SK-MEL-5 (cell line): ENCODE measurements around the gene NAV3. TPM values are rescaled to one million over a fixed set of nuclear protein-coding genes. Genes with fewer than 3 reads are reported as not detected.

Source experiments
- DNase-seq: peaks from one replicate; pipeline ENCODE4 v3.0.0-alpha.2; 2016; ENCODE audit warnings: low read depth, low spot score
- in situ Hi-C: cut with HindIII; loops from 2 replicates; pipeline ENCODE4 v1.10.0; 2016; ENCODE audit warnings: low sequenced_read_pairs, high pct_unique_total_duplicates, low pct_unique_long_range_greater_than_20kb
- total RNA-seq: library from RNA; depleted of rRNA; stranded (reverse); fragments of >200 nt; shearing (Covaris generic); gene quantifications from 2 replicates; pipeline ENCODE4 v1.2.3, GENCODE V29; 2014

Gene NAV3
- total RNA-seq, 1 experiment from 2014 or later: 41.3 TPM

DNA sequence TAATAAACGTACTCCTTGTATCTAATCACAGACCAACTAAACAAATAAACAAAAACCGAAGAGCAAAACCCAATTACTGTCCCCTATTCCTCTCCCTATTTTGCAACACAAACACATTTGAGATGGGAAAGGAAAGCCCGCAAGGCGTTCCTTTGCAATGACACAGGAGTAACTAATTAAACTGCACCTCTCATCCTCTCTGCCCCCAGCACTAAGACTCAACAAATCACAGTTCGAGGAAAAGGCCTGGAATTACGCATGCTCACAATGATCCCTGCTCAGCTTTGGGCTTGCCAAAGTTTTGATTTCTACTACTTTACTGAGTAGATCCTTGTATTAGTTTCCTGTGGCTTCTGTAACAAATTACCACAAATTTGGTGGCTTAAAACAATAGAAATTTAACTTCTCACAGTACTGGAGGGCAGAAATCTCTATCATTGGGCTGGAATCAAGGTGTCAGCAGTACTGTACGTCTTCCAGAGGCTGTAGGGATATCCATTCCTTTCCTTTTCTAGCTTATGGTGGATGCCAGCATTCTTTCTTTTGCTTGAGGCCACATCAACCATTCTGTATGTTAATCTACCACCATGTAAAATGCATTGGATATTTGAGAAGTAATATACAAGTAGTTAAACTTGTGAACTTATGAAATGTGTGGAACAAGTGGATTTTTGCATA lies 123.0 kb downstream of the NAV3 start:
- in situ Hi-C loops: no loop called here
- DNase-seq: no peak

DNA sequence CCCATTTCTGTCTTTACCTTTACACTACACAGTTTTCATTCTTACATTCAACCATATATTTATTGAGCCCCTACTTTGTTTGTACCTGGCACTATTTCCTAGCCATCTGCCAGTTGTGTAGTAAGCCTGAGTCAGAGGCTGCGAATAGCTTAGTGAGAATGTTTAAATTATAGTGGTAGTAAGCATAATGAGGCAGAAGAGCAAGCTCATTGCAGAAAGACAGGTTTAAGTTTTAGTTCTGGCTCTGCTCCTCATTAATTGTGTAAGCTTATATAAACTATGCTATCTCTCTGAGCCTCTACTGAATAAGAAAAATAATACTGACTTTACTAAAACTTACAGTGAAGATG lies 123.5 kb downstream of the NAV3 start:
- no peak for DNase-seq
- in situ Hi-C loops: no loop called here

DNA sequence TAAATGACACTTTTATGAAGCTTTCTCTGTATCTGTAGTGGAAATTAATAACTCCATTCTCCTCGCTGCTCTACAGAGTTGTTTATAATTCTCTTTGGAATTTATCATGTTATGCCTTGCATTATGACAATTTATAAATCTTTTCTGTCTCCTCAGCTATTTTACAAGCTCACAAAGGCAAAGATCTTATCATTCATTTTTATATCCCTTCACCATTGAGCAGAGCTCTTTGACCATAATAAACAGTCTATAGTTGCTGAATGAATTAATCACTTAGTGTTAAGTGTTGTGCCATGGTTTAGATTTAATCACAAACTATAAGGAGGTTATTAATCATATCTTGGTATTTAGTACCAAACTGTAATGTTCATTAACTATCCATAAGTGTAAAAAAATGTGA lies 126.4 kb downstream of the NAV3 start:
- in situ Hi-C loops: no loop called here
- DNase-seq: no peak

DNA sequence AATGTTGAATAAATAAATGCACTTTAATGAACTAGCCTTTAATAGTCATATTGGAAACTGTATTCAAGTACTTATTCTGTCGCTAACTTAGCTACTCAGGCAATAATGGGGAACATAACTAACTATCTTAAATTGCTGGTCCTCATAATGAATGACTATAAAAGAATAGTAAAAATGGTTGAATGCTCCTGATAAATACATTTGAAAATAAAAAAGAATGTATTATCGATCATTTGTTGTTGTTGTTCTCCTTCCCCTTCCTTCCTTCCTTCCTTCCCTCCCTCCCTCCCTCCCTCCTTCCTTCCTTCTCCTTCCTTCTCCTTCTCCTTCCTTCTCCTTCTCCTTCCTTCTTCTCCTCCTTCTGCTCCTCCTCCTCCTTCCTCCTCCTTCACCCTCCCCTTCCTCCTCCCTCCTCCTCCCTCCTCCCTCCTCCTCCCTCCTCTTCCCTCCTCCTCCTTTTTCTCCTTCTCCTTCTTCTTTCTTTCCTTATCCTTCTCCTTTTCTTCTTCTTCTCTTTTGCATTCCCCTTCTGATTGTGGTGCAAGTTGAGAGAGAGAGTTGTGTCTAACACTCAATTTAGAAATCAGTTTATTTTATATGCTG lies 133.0 kb downstream of the NAV3 start:
- DNase-seq: no peak
- in situ Hi-C loops: no loop called here

DNA sequence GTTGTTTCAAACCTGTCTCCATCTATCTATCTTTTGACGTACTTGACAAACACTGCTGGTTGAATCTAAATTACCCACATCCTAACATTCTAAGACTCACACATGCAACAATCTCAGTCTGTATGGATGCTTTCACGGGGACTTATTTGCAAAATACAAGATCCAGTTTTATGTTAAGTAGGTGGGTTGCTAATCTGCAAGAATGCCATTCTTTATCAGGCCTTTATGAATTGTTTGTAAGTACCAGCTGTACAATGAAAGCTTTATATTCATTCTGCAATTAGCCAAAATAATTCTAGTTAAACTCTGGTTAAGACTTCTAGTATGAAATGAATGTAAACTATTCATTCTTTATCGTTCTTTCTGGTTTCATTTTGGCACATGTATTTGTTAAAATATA lies 135.1 kb downstream of the NAV3 start:
- in situ Hi-C loops: no loop called here

DNA sequence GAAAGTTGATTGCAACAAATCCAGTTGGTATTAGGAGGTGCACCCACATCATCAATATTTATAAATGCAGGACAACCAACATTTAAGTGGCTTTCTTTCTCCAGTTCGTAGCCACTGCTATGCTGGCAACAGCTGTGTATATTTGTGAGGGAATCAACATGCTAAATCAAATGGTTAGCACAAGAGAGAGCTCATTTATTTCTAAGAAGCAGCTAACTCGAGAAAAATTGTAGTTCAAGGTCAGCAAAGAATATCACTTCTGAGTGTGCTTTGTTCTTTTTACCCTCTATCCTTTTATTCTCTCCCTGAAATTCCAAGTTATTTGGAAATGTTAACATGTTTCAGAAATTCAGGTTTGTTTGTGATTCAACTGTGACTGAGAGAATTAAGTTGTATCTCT lies 137.3 kb downstream of the NAV3 start:
- no peak for DNase-seq
- in situ Hi-C loops: no loop called here

More for the DNA sequence above, 135.1 kb downstream of the NAV3 start:
- peak; percentile 88 for DNase-seq

DNA sequence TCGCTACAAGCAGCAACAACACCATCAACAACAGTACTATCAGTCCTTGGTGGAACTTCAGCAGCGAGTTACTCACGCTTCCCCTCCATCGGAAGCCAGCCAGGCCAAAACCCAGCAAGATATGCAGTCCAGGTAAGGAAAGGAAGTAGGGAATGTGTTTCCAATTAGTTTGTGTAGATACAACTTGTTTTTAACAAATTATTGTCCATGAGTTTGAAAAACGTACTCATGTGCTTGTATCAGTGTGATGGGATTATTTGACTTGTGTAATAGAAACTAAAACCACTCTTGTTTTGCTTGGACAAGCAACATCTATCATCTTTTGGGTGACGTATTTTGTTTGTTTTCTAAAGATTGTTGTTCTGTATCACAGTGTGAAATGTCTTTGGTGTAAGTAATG lies 137.9 kb downstream of the NAV3 start:
- DNase-seq: no peak
- in situ Hi-C loops: no loop called here

DNA sequence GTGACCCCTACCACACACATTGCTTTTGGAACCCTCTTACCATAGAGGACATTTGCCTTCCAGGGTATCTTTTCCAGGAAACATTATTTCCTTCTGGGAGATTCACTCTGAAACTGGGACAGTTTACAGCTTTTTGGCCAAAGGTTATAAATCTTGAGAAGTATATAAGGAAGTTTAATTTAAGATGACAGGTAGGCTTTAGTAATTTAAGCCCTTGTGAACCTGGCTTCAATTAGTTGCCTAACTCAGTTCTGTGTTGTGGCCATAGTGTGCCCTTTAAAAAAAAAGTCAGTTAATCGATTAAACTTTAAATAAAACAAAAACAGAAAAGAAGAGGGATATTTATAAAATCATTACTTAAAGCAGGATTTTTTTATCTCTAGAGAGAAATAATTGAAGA lies 142.9 kb downstream of the NAV3 start:
- in situ Hi-C loops: no loop called here
- no peak for DNase-seq

DNA sequence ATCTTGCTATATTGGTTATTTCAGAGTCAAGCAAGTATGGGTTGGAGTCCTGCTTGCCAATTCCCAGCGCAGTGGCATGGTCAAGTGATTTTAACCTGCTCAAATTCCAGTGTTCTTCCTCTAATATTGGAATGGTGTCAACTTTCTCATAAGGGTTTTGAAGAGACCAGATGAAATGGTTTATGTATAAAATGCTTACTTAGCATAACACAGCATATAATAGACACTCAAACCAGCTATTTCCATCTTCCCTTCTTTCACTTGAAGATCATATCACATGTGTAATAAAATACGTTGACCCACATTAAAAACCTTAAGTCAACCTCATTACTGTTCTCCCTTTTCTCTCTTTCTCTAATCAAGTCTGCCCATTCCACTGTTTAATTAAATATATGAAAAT lies 144.0 kb downstream of the NAV3 start:
- in situ Hi-C loops: no loop called here
- DNase-seq: no peak

DNA sequence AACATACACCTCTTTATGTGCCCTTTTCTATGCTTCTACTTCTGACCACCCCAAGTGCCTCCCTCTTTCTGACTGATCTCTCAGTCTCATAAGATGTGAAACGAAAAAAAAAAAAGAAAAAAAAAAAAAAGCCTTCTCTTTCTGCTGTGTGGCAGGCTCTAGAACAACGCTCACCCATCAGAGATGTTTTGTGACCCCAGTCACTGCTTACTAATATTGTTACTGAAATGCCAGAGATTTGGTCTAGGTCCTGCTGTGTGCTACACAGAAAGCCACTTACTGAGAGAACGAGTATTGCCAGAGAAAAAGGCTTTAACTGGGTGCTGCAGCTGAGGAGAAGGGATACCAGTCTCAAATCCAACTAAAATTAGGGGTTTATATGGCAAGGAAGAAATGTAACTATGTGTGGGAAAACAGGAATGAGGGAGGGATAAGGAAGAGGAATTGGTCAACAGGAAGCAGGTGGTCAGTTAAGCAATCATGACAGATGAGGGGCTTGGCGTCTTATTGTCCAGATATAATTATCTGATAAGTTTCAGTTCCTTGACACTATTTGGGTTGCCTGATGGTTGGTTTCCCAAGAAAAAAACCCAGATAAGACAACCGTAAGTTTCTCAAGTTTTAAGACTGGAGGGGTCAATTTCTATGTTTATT lies 149.0 kb downstream of the NAV3 start:
- no peak for DNase-seq
- in situ Hi-C loops: no loop called here

DNA sequence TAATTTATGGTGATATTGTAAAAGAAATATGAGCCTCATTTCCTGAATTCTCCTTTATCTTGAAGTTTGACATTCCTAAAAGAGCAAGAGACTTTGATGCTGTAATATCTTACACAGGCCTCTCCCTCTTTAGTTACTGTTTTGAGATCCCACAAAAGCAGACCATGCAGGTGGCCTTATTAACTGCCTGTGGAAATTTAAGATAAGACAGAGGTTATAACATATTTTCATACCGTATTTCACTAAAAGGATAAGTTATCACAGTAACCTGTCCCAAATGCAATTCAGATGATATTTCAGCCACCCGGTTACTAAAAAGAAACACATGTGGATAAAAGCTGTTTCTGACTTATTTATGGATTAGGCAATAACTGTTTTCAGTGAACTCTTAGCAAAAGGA lies 150.1 kb downstream of the NAV3 start:
- in situ Hi-C loops: no loop called here
- no peak for DNase-seq

DNA sequence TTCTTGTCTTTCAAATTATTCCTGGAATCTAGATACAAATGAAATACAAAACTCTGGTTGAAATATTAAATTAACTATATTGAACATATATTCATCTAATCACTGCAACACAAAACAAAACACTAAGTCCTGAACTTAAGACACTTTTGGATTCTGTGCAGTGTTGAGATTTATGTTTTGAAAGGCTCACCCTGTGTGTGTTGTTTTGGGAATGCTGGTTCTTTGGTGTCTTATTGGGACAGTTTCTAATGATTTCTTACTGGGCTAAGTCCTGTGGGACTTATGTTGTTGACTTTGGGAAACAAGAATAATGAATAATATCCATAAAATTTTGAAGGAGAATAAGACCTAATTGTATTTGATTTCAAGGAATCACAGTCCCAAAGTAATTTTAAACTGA lies 153.2 kb downstream of the NAV3 start:
- in situ Hi-C loops: no loop called here
- DNase-seq: no peak

DNA sequence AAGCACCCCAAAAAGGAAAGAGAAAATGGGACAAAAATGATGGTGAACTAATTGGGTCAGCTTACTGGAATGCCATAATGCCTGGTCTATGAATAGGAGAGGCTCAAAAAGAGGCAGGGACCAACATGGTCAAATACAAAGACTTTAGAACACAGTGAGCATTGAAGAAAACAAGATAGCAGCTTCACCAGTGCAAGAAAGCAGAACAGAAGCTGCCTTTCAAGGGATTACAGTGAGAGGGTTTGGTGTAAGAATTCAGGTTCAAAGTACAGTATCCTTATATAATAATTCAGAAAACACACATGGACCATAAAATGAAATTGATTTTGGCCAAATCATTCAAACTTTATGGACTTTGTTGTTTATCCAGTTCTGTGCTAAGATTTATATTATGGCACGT lies 162.1 kb downstream of the NAV3 start:
- peak; percentile 87 for DNase-seq
- in situ Hi-C loops: no loop called here

DNA sequence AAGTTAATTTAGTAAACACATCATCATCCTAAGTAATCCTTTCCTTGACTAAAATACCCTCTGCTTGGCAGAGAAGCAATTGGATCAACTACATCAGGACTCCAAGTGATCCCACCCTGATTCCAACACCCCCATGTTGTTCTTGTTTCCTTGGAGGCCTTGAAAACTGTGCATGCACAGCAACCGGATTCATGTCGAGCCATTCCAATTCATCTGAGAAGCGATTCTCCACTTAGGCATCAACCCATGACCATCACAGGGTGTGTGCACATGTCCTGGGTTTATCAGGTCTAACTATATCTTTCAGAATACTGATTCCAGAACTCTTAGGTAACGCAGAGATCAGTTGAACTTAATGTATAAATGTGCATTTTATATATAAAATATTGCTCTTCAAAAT lies 163.0 kb downstream of the NAV3 start:
- in situ Hi-C loops: no loop called here
- peak; percentile 95 for DNase-seq

DNA sequence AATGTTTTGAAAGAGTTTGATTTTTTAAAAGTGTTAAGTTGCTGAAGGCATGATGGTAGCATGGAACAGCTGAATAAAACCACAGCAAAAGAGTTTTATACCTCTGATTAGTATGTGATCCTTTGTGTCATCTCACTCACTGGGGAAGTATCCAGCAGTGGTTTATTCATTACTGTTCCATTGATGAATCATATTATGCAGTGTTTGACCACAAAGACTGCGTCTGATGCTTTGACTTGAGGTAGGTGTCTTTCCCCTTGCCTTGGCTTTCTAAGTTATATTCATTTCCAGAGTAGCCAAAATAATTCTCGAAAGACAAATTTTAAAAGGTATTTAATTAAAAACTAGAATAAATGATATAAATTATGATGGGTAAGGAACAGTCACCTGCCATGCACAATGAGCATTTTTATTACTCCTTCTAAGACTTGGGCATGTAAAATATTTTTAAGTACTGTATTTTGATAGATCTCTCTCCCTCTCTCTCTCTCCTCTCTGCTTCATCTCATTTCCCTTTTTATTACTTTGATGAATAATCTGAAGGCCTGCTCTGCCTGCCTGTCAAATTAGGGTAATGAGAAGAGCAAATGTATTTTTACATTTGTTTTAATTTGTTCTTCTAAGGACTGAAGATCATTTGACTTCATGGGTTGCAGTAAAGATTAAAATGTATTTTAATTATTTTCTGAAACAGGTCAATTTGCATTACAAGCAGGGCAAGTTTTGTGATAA lies 164.9 kb downstream of the NAV3 start:
- DNase-seq: peak; percentile 59
- in situ Hi-C loops: no loop called here

DNA sequence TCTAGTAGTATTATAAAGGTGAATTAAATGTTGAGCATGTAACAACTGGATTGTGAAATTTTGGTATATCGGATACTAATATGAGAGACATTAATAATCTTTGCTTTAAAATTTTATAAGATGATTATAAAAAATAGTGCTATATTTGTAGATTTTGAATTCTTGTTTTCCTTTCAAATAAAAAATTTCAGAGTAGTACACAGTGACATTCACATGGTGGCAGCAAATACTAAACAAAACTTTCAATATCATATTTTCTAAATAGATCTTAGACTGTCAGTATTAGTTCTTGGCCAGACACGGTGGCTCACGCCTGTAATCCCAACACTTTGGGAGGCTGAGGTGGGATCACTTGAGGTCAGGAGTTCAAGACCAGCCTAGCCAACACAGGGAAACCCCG lies 166.0 kb downstream of the NAV3 start:
- DNase-seq: peak; percentile 13
- in situ Hi-C loops: no loop called here

DNA sequence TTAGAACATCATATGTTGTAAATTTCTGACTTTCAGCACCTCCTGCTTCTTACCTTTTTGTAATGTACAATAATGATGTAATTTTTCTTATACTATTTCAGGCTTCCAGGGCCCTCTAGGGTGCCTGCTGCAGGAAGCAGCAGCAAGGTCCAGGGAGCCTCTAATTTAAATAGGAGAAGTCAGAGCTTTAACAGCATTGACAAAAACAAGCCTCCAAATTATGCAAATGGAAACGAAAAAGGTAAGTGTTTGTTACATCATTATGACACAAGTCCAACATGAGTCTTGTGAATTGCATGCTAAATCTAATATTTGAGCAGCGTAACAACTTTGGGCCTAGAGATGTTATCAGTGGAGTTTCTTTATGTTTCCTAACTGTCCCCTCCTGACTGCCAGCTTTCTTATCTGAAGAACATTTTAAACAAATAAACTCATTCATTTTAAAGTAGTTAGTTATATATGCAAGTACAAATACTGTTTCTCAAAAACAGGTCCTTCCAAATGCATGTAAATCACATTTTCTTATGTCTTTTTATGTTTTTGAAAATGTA lies 167.6 kb downstream of the NAV3 start:
- in situ Hi-C loops: no loop called here
- no peak for DNase-seq

DNA sequence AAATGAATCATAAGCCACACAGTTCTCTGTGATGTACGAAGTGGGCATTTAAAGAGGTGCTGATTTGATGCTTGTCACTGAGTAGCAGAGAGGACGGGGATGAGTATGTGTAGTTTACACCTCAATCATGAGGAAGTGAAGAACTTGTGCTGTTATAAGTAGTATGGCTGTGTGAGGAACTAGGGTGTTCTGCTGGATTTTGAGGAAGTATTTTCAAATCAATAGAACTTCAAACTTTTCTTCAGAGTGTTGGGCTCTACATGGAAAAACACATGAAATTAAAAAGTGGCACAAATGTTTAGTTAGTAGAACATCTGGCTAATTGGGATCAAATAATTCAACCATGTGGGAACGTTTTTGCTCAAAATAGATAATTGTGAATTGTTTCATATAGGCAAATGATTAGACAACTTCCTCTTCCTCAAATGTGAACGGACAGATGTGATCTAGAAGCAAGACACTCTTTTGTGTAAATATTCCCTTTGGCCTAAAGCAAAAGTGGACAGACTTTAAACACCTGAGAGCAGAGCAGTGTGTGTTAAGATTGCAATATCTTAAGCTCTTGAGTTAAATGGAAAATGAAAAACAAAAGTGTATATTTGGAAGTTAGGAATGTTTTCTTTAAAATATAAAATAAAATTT lies 168.5 kb downstream of the NAV3 start:
- DNase-seq: no peak
- in situ Hi-C loops: no loop called here
